ENCODE measurements around the gene SLC1A3. TPM values are rescaled to one million over a fixed set of nuclear protein-coding genes. Genes with fewer than 3 reads are reported as not detected.

Gene SLC1A3
- total and polyA plus RNA-seq, 2 donors (not counting 1 experiment from before 2014, with no cell fraction given) = 0.37 TPM; not detected in 1

- CTCF ChIA-PET = no interaction called here
These were observed 45.6 kb downstream of the SLC1A3 start for GRCh38 chr5:36651761-36652685.

More at GRCh38 chr5:36651761-36652685, 45.6 kb downstream of the SLC1A3 start:
- Histone ChIP-seq H4K20me1 (ENCODE audit: control insufficient read depth, insufficient read depth, low read length, poor library complexity, severe bottlenecking) (no peaks in the 10 kb centered on the region), H3K4me3 (ENCODE audit: control extremely low read depth in 1 of 5, extremely low read depth in 1 of 5, insufficient read depth in 1 of 5, low read depth in 2 of 5, low read length in 4 of 5) (no peak overlapping the region), H3K79me2 (ENCODE audit: control insufficient read depth, insufficient read depth, low read length) (no peaks in the 10 kb centered on the region), H3K27ac (ENCODE audit: low read length in 2 of 2) (no peak overlapping the region), H3K36me3 (replicated peaks in 1 of 2; ENCODE audit: control extremely low read depth in 1 of 2, control insufficient read depth in 1 of 2, extremely low read depth in 1 of 2, insufficient read depth in 2 of 2, low read length in 1 of 2) (no peaks in the 10 kb centered on the region), H3K4me2 (replicated peaks; ENCODE audit: low read depth, low read length, poor library complexity, severe bottlenecking) (no peak overlapping the region), H2AFZ (ENCODE audit: insufficient read depth, low read depth, low read length, poor library complexity, severe bottlenecking) (no peak overlapping the region), H3K9ac (ENCODE audit: low read length) (no peak overlapping the region), H3K27me3 (replicated peaks in 1 of 4; ENCODE audit: control extremely low read depth in 1 of 4, control insufficient read depth in 3 of 4, insufficient read depth in 4 of 4, low read length in 3 of 4) (peaks cover 0 to 7% (median 3%) of the 10 kb centered on the region in 4 experiments), H3K4me1 (ENCODE audit: control insufficient read depth in 2 of 2, insufficient read depth in 2 of 2, low read length in 2 of 2) (no peaks in the 10 kb centered on the region), H3K9me3 (ENCODE audit: control extremely low read depth in 1 of 3, control insufficient read depth in 2 of 3, insufficient read depth in 1 of 3, low read length in 2 of 3) (no peaks in the 10 kb centered on the region)
- Mint-ChIP-seq H3K4me1 (no peaks in the 10 kb centered on the region), H3K27ac (no peak overlapping the region), H3K9me3 (ENCODE audit: insufficient read depth) (no peaks in the 10 kb centered on the region), H3K4me3 (no peak overlapping the region), H3K27me3 (peaks cover 28% of the 10 kb centered on the region)
- TF ChIP-seq EZH2 (IDR thresholded peaks at IDR 0.05; ENCODE audit: borderline replicate concordance, insufficient read depth, low read depth, low read length, poor library complexity, severe bottlenecking) = no peak
- TF ChIP-seq, protein P1, sequence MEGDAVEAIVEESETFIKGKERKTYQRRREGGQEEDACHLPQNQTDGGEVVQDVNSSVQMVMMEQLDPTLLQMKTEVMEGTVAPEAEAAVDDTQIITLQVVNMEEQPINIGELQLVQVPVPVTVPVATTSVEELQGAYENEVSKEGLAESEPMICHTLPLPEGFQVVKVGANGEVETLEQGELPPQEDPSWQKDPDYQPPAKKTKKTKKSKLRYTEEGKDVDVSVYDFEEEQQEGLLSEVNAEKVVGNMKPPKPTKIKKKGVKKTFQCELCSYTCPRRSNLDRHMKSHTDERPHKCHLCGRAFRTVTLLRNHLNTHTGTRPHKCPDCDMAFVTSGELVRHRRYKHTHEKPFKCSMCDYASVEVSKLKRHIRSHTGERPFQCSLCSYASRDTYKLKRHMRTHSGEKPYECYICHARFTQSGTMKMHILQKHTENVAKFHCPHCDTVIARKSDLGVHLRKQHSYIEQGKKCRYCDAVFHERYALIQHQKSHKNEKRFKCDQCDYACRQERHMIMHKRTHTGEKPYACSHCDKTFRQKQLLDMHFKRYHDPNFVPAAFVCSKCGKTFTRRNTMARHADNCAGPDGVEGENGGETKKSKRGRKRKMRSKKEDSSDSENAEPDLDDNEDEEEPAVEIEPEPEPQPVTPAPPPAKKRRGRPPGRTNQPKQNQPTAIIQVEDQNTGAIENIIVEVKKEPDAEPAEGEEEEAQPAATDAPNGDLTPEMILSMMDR (IDR thresholded peaks at IDR 0.05) = no peak
- POLR2A ChIA-PET = no interaction called here
- WGBS (ENCODE audit: insufficient coverage) = 91% methylated on average over 3 of the region's 9 CpGs
- intact Hi-C loops (cut with micrococcal nuclease) = no loop called here
- ATAC-seq (ENCODE audit: low read depth) (no peak), DNase-seq (no peak)

Measured in B cell (primary cell).